OCI-LY1 (cell line): ENCODE results near the gene PRKCE.

ENCODE experiments used
- H2AFZ ChIP-seq: fragments of 200-600 bp; sonication (generic), shearing (Covaris generic); 2 replicates; pipeline ENCODE4 v1.6.0; 2014; ENCODE audit warnings: antibody characterized with exemption, mild to moderate bottlenecking, low read length
- H3F3A ChIP-seq: fragments of 200-600 bp; sonication (generic), shearing (Covaris generic); 2 replicates; pipeline ENCODE4 v1.6.0; 2014; ENCODE audit warnings: mild to moderate bottlenecking, antibody characterized with exemption, low read length, moderate library complexity; ENCODE audit not compliant: insufficient read depth
- H3K27ac ChIP-seq: fragments of 200-600 bp; sonication (generic); 2 replicates; pipeline ENCODE4 v1.5.1; 2014; ENCODE audit warnings: low read length, mixed run types, mild to moderate bottlenecking, low read depth; ENCODE audit not compliant: poor library complexity, severe bottlenecking
- H3K27me3 ChIP-seq: fragments of 200-600 bp; sonication (generic); 2 replicates; pipeline ENCODE4 v1.6.0; 2014; ENCODE audit warnings: antibody characterized with exemption, mild to moderate bottlenecking, low read length, moderate library complexity; ENCODE audit not compliant: insufficient read depth
- H3K36me3 ChIP-seq: fragments of 200-600 bp; sonication (generic); 2 replicates; pipeline ENCODE4 v1.6.1; 2014; ENCODE audit warnings: mild to moderate bottlenecking, antibody characterized with exemption, low read length, moderate library complexity, mixed read lengths; ENCODE audit not compliant: insufficient read depth
- H3K4me1 ChIP-seq: fragments of 200-600 bp; sonication (generic); 2 replicates; pipeline ENCODE4 v1.5.1; 2014; ENCODE audit warnings: mild to moderate bottlenecking, low read length, moderate library complexity; ENCODE audit not compliant: insufficient read depth, severe bottlenecking
- H3K4me2 ChIP-seq: fragments of 200-600 bp; sonication (generic), shearing (Covaris generic); 2 replicates; pipeline ENCODE4 v1.6.1; 2014; ENCODE audit warnings: low read length
- H3K4me3 ChIP-seq: fragments of 200-600 bp; sonication (generic); 2 replicates; pipeline ENCODE4 v1.5.1; 2014; ENCODE audit warnings: low read length, low read depth, mild to moderate bottlenecking, mixed read lengths; ENCODE audit not compliant: poor library complexity, severe bottlenecking
- H3K79me2 ChIP-seq: fragments of 200-600 bp; shearing (Covaris generic); 2 replicates; pipeline ENCODE4 v1.6.1; 2016; ENCODE audit warnings: mixed run types, low read length, mixed read lengths; ENCODE audit not compliant: insufficient read depth
- H3K9ac ChIP-seq: fragments of 200-600 bp; sonication (generic), shearing (Covaris generic); 2 replicates; pipeline ENCODE4 v1.6.1; 2014; ENCODE audit warnings: mild to moderate bottlenecking, low read length, mixed read lengths
- H3K9me2 ChIP-seq: fragments of 200-600 bp; sonication (generic), shearing (Covaris generic); 2 replicates; pipeline ENCODE4 v1.6.1; 2014; ENCODE audit warnings: low read depth, mild to moderate bottlenecking, low read length, mixed read lengths
- H3K9me3 ChIP-seq: fragments of 200-600 bp; shearing (Covaris generic); 2 replicates; pipeline ENCODE4 v1.6.1; 2014; ENCODE audit warnings: low read length, mixed read lengths
- H4K20me1 ChIP-seq: fragments of 200-600 bp; sonication (generic), shearing (Covaris generic); 2 replicates; pipeline ENCODE4 v1.6.0; 2016; ENCODE audit warnings: mild to moderate bottlenecking, low read length; ENCODE audit not compliant: insufficient read depth
- EZH2 ChIP-seq: fragments of 200-600 bp; sonication (generic), shearing (Covaris generic); IDR thresholded peaks from 2 replicates; pipeline ENCODE4 v1.8.0; 2017; ENCODE audit warnings: borderline replicate concordance, mixed run types, mild to moderate bottlenecking, antibody characterized with exemption, low read length, moderate library complexity, mixed read lengths
- TF ChIP-seq, protein P1 (sequence below): fragments of 200-600 bp; sonication (generic), shearing (Covaris generic); IDR thresholded peaks from 2 replicates; pipeline ENCODE4 v1.5.1; 2017; ENCODE audit warnings: mild to moderate bottlenecking, antibody characterized with exemption, low read length, moderate library complexity, mixed read lengths

PRKCE gene

DNA sequence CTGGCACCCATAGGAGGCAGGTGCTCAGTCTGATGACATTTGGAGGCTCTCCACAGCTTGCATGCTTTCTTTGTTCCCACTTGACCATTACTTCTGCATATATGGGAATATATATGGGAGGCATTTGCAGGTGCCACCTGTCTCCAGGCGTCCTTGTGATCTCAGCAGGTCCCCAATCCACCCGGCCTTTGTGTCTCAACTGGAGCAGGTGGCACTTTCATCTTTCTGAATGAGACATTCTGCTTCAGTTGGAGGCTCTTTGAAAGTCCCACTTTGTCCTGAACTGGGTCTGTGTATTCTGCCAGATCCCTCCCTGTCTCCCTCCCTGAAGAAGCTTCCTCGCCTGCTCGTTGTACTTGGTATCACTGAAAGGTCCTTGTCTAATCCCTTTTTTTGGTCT, 327.6 kb downstream of the PRKCE start:
- Histone ChIP-seq H3K9me3 (no peaks in the 10 kb centered on the region), H3K9ac (no peak overlapping the region), H3K4me1 (no peaks in the 10 kb centered on the region), H3K4me2 (no peak overlapping the region), H3K9me2 (no peaks in the 10 kb centered on the region), H3K27ac (no peak overlapping the region), H3K79me2 (no peaks in the 10 kb centered on the region), H2AFZ (no peak overlapping the region), H3F3A (no peaks in the 10 kb centered on the region), H3K36me3 (peaks cover 9% of the 10 kb centered on the region; the same call in 1 of the 2 replicates), H3K27me3 (no peaks in the 10 kb centered on the region), H4K20me1 (no peaks in the 10 kb centered on the region), H3K4me3 (no peak overlapping the region)
- TF ChIP-seq, protein P1, sequence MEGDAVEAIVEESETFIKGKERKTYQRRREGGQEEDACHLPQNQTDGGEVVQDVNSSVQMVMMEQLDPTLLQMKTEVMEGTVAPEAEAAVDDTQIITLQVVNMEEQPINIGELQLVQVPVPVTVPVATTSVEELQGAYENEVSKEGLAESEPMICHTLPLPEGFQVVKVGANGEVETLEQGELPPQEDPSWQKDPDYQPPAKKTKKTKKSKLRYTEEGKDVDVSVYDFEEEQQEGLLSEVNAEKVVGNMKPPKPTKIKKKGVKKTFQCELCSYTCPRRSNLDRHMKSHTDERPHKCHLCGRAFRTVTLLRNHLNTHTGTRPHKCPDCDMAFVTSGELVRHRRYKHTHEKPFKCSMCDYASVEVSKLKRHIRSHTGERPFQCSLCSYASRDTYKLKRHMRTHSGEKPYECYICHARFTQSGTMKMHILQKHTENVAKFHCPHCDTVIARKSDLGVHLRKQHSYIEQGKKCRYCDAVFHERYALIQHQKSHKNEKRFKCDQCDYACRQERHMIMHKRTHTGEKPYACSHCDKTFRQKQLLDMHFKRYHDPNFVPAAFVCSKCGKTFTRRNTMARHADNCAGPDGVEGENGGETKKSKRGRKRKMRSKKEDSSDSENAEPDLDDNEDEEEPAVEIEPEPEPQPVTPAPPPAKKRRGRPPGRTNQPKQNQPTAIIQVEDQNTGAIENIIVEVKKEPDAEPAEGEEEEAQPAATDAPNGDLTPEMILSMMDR = no peak
- TF ChIP-seq EZH2 = no peak

DNA sequence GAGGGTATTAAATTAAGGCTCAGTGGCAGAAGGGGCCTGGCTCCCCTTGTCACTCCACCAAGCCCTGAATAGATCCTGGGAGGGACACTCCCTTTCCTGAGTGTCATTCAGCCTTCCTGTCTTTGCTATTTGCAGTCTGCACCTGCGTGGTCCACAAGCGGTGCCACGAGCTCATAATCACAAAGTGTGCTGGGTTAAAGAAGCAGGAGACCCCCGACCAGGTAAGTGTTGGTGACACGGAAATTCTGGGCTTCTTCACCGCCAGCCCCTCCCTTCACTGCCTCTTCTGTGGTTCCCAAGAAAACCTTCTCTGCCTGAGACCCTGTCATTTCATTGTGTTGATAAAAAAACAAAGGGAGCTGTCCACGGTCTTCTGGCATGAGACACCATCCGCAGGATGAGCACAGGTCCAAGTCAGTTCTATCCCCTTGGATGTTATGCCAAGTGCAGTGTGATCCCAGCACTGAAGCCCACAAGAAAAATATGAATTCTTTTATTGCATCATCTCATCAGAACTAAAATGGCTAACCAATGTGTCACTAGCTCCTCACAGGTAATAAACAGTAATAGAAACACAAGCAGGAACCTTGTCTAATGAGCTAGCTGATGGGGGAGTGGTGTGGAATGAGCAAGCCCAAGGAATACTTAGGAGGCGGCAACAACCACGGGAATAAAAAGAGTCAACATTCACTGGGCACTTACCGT, 328.8 kb downstream of the PRKCE start:
- Histone ChIP-seq H3K4me1 (no peaks in the 10 kb centered on the region), H4K20me1 (no peaks in the 10 kb centered on the region)

DNA sequence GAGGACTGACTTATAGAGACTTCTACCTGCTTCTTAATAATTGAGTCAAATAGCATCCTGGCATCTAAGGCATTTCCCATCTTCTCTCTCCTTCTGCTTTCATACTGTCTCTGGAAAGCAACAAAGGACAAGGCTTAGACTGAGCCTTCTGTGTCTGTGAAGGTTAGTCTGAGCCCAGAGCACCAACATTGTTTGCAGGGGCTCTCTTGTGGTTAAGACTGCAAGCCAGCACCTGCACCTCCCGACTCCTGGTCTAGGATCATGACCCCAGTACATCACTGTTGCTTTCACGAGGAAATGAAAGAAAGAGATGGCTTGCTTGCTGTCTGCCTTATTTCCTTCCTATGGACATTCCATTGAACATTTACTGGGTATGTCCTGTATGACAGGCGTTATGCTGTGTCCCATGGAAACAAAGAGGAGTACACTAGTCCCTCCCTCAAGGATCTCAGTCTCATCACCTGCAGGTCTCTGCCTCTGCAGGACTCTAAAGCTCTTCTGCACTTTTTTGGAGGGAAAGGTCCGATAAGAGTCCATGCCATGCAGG, 330.0 kb downstream of the PRKCE start:
- no peaks in the 10 kb centered on the region for H3K4me1 ChIP-seq
- H3K27me3 ChIP-seq = no peaks in the 10 kb centered on the region

More for the DNA sequence above, 328.8 kb downstream of the PRKCE start:
- TF ChIP-seq, protein P1 = no peak
- no peak for TF ChIP-seq EZH2
- no peak overlapping the region for H2AFZ ChIP-seq
- no peaks in the 10 kb centered on the region for H3K9me2 ChIP-seq
- H3K36me3 ChIP-seq = peaks cover 9% of the 10 kb centered on the region; the same call in 1 of the 2 replicates
- H3K4me3 ChIP-seq = no peak overlapping the region
- H3K9ac ChIP-seq = no peak overlapping the region
- H3F3A ChIP-seq = no peaks in the 10 kb centered on the region
- H3K27me3 ChIP-seq = no peaks in the 10 kb centered on the region
- H3K4me2 ChIP-seq = no peak overlapping the region
- no peaks in the 10 kb centered on the region for H3K79me2 ChIP-seq
- no peaks in the 10 kb centered on the region for H3K9me3 ChIP-seq
- H3K27ac ChIP-seq = no peak overlapping the region

More for the DNA sequence above, 330.0 kb downstream of the PRKCE start:
- Histone ChIP-seq H2AFZ (no peak overlapping the region), H3K27ac (no peak overlapping the region), H3K4me3 (no peak overlapping the region), H3K79me2 (no peaks in the 10 kb centered on the region), H3K4me2 (no peak overlapping the region), H3K9ac (no peak overlapping the region), H3F3A (no peaks in the 10 kb centered on the region), H4K20me1 (no peaks in the 10 kb centered on the region), H3K9me3 (no peaks in the 10 kb centered on the region), H3K36me3 (peaks cover 9% of the 10 kb centered on the region; the same call in 1 of the 2 replicates), H3K9me2 (no peaks in the 10 kb centered on the region)
- TF ChIP-seq, protein P1 = no peak
- TF ChIP-seq EZH2 = no peak
